Measurements from ENCODE around the gene RBM43.

RBM43 gene

GRCh38 chr2:151207100-151207499 is 54.6 kb downstream of the RBM43 start:
- no peak for DNase-seq (ENCODE audit: extremely low spot score)
- CTCF ChIA-PET, result no interaction called here
- POLR2A ChIA-PET, result no interaction called here
- no peak for TF ChIP-seq CTCF (IDR thresholded peaks at IDR 0.05; ENCODE audit: control extremely low read depth, extremely low read depth, low read depth, missing control alignments)

- no peak for TF ChIP-seq CTCF (IDR thresholded peaks at IDR 0.05; ENCODE audit: control extremely low read depth, extremely low read depth, low read depth, missing control alignments)
- POLR2A ChIA-PET, result no interaction called here
- no peak for DNase-seq (ENCODE audit: extremely low spot score)
- CTCF ChIA-PET, result no interaction called here
These were observed 55.2 kb downstream of the RBM43 start for GRCh38 chr2:151206446-151206968.

GRCh38 chr2:151205571-151205970 is 56.1 kb downstream of the RBM43 start:
- ChIA-PET POLR2A (no interaction called here), CTCF (interaction anchor here (1.6 kb wide), 1 partner anchor 33 kb away, joined by 5 read pairs; no protein-coding TSS in a partner anchor)
- DNase-seq (ENCODE audit: extremely low spot score), result no peak
- TF ChIP-seq CTCF (IDR thresholded peaks at IDR 0.05; ENCODE audit: control extremely low read depth, extremely low read depth, low read depth, missing control alignments), result no peak

- DNase-seq (ENCODE audit: extremely low spot score), result no peak
- no peak for TF ChIP-seq CTCF (IDR thresholded peaks at IDR 0.05; ENCODE audit: control extremely low read depth, extremely low read depth, low read depth, missing control alignments)
- ChIA-PET POLR2A (interaction anchor here (0.6 kb wide), 1 partner anchor 971 kb away, joined by 3 read pairs; no protein-coding TSS in a partner anchor), CTCF (interaction anchor here (1.6 kb wide), 1 partner anchor 34 kb away, joined by 5 read pairs; no protein-coding TSS in a partner anchor)
These were observed 56.9 kb downstream of the RBM43 start for GRCh38 chr2:151204756-151205155.

GRCh38 chr2:151200844-151201243 is 60.8 kb downstream of the RBM43 start:
- POLR2A ChIA-PET, result no interaction called here
- TF ChIP-seq CTCF (IDR thresholded peaks at IDR 0.05; ENCODE audit: control extremely low read depth, extremely low read depth, low read depth, missing control alignments), result no peak
- CTCF ChIA-PET, result interaction anchor here (1.0 kb wide), 1 partner anchor 11 kb away, joined by 4 read pairs; no protein-coding TSS in a partner anchor
- DNase-seq (ENCODE audit: extremely low spot score), result no peak

GRCh38 chr2:151200277-151200676 is 61.4 kb downstream of the RBM43 start:
- DNase-seq (ENCODE audit: extremely low spot score), result no peak
- no peak for TF ChIP-seq CTCF (IDR thresholded peaks at IDR 0.05; ENCODE audit: control extremely low read depth, extremely low read depth, low read depth, missing control alignments)
- CTCF ChIA-PET, result interaction anchor here (1.0 kb wide), 1 partner anchor 10 kb away, joined by 4 read pairs; no protein-coding TSS in a partner anchor
- POLR2A ChIA-PET, result no interaction called here

All from GM10248 (cell line).